ENCODE measurements around the gene ANK2. TPM values are rescaled to one million over a fixed set of nuclear protein-coding genes. Genes with fewer than 3 reads are reported as not detected.

ANK2 gene
- polyA plus RNA-seq, 1 donor (not counting 4 experiments of a cell fraction or from before 2014, with no cell fraction given) = 0.22 TPM

GRCh38 chr4:113419631-113420030 is 370.2 kb downstream of the ANK2 start:
- no peaks in the 10 kb centered on the region for H3K36me3 ChIP-seq (ENCODE audit: control insufficient read depth in 2 of 2, extremely low read depth in 1 of 2, insufficient read depth in 2 of 2, low read length in 2 of 2)
- no peaks in the 10 kb centered on the region for H3K79me2 ChIP-seq (ENCODE audit: control insufficient read depth, insufficient read depth, low read length)
- H3K27ac ChIP-seq (ENCODE audit: control insufficient read depth, insufficient read depth, low read length) = no peak overlapping the region
- H3K4me3 ChIP-seq (ENCODE audit: control insufficient read depth in 2 of 3, extremely low read depth in 1 of 3, insufficient read depth in 2 of 3, low read depth in 1 of 3, low read length in 3 of 3) = no peak overlapping the region
- dilution Hi-C loops (cut with MboI; ENCODE audit: extremely low pct_ligation_motif_present, low sequenced_read_pairs) = no loop called here
- no peak overlapping the region for H3K4me2 ChIP-seq (ENCODE audit: control insufficient read depth, extremely low read depth, insufficient read depth, low read depth, low read length)
- no peaks in the 10 kb centered on the region for H3K27me3 ChIP-seq (ENCODE audit: control insufficient read depth, extremely low read depth, insufficient read depth, low read length)
- no peaks in the 10 kb centered on the region for H3K9me3 ChIP-seq (ENCODE audit: control insufficient read depth, low read depth, low read length)
- H4K20me1 ChIP-seq (ENCODE audit: control insufficient read depth, extremely low read depth, insufficient read depth, low read length) = no peaks in the 10 kb centered on the region
- H3K9me1 ChIP-seq (ENCODE audit: control insufficient read depth, extremely low read depth, insufficient read depth, low read length) = no peaks in the 10 kb centered on the region
- DNase-seq (ENCODE audit: low read depth, low spot score) (no peak), FAIRE-seq (peak; percentile 68)
- H3K4me1 ChIP-seq (ENCODE audit: control insufficient read depth, extremely low read depth, insufficient read depth, low read length) = no peaks in the 10 kb centered on the region
- H2AFZ ChIP-seq (ENCODE audit: control insufficient read depth, low read length) = no peak overlapping the region
- TF ChIP-seq CTCF (optimal IDR thresholded peaks at IDR 0.05 in 1 of 3, IDR thresholded peaks at IDR 0.05 in 1 of 3, conservative IDR thresholded peaks at IDR 0.05 in 1 of 3; ENCODE audit: extremely low read depth in 1 of 3, insufficient read depth in 2 of 3, low read length in 3 of 3) (no peak), EZH2 (IDR thresholded peaks at IDR 0.05; ENCODE audit: low read length) (no peak)
- no peak overlapping the region for H3K9ac ChIP-seq (ENCODE audit: control insufficient read depth, extremely low read depth, insufficient read depth, low read length)

- TF ChIP-seq EZH2 (IDR thresholded peaks at IDR 0.05; ENCODE audit: low read length) = no peak
- no peak for TF ChIP-seq CTCF (optimal IDR thresholded peaks at IDR 0.05 in 1 of 3, IDR thresholded peaks at IDR 0.05 in 1 of 3, conservative IDR thresholded peaks at IDR 0.05 in 1 of 3; ENCODE audit: extremely low read depth in 1 of 3, insufficient read depth in 2 of 3, low read length in 3 of 3)
- Histone ChIP-seq H2AFZ (ENCODE audit: control insufficient read depth, low read length) (no peak overlapping the region), H3K4me2 (ENCODE audit: control insufficient read depth, extremely low read depth, insufficient read depth, low read depth, low read length) (no peak overlapping the region), H3K36me3 (ENCODE audit: control insufficient read depth in 2 of 2, extremely low read depth in 1 of 2, insufficient read depth in 2 of 2, low read length in 2 of 2) (no peaks in the 10 kb centered on the region), H3K79me2 (ENCODE audit: control insufficient read depth, insufficient read depth, low read length) (no peaks in the 10 kb centered on the region), H3K9ac (ENCODE audit: control insufficient read depth, extremely low read depth, insufficient read depth, low read length) (no peak overlapping the region), H4K20me1 (ENCODE audit: control insufficient read depth, extremely low read depth, insufficient read depth, low read length) (no peaks in the 10 kb centered on the region), H3K27ac (ENCODE audit: control insufficient read depth, insufficient read depth, low read length) (no peak overlapping the region), H3K4me1 (ENCODE audit: control insufficient read depth, extremely low read depth, insufficient read depth, low read length) (no peaks in the 10 kb centered on the region), H3K27me3 (ENCODE audit: control insufficient read depth, extremely low read depth, insufficient read depth, low read length) (no peaks in the 10 kb centered on the region), H3K9me1 (ENCODE audit: control insufficient read depth, extremely low read depth, insufficient read depth, low read length) (no peaks in the 10 kb centered on the region), H3K9me3 (ENCODE audit: control insufficient read depth, low read depth, low read length) (no peaks in the 10 kb centered on the region), H3K4me3 (ENCODE audit: control insufficient read depth in 2 of 3, extremely low read depth in 1 of 3, insufficient read depth in 2 of 3, low read depth in 1 of 3, low read length in 3 of 3) (no peak overlapping the region)
- FAIRE-seq (no peak), DNase-seq (ENCODE audit: low read depth, low spot score) (no peak)
- dilution Hi-C loops (cut with MboI; ENCODE audit: extremely low pct_ligation_motif_present, low sequenced_read_pairs) = no loop called here
Measured at GRCh38 chr4:113420938-113421337, 371.5 kb downstream of the ANK2 start.
